KOPT-K1 (cell line): Measurements from ENCODE around the gene CDCA5.

Experiments used
- H3K27ac ChIP-seq: fragments of 200-600 bp; sonication (generic); 2 replicates; pipeline ENCODE4 v1.5.1; 2016; ENCODE audit warnings: antibody characterized with exemption, mild to moderate bottlenecking, low read depth, low read length; ENCODE audit not compliant: poor library complexity, severe bottlenecking
- H3K36me3 ChIP-seq: fragments of 200-600 bp; sonication (generic); 2 replicates; pipeline ENCODE4 v1.5.1; 2017; ENCODE audit warnings: antibody characterized with exemption, mild to moderate bottlenecking, low read length, moderate library complexity; ENCODE audit not compliant: insufficient read depth
- H3K9me3 ChIP-seq: fragments of 200-600 bp; sonication (generic); 2 replicates; pipeline ENCODE4 v1.5.1; 2017; ENCODE audit warnings: antibody characterized with exemption, low read length, mild to moderate bottlenecking; ENCODE audit not compliant: insufficient read depth, poor library complexity, severe bottlenecking

CDCA5 gene

DNA sequence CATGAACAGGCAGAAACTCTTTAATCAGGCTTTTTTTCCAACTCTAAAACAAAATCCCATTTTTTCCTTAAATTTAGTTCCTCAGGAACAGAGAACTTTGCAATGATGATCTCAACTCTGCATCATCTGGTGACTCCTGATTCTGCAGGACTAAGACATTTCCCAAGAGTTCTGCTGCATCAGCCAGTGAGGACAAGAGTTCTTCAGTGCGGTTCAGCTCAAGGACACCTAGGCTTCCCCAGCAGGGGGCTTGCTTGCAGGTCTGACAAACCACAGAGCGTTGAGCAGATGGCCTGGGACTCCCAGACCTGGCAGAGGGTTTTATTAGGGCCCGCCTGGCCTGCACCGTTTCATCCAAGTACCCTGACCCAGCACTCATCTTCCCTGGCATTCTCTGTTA, 6.4 kb downstream of the CDCA5 start:
- H3K36me3 ChIP-seq, result peaks cover 74% of the 10 kb centered on the region
- H3K27ac ChIP-seq, result no peak overlapping the region
- no peaks in the 10 kb centered on the region for H3K9me3 ChIP-seq

DNA sequence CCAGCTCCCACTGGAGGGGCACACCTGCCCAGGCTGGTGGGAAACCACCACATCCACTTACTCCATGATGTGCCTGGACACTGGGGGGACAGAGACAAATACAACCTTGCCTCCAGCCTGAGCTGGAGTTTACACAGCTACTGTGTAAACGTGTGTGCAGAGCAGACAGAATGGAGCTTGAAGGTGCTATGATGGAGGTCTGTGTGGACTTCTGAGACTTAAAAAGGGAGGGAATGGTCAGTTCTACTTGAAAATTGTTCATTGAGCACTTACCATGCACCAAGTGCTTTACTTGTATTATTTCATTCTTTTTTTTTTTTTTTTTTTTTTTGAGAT, 11.2 kb downstream of the CDCA5 start:
- Histone ChIP-seq H3K9me3 (no peaks in the 10 kb centered on the region), H3K36me3 (peaks cover 26% of the 10 kb centered on the region), H3K27ac (no peak overlapping the region)

DNA sequence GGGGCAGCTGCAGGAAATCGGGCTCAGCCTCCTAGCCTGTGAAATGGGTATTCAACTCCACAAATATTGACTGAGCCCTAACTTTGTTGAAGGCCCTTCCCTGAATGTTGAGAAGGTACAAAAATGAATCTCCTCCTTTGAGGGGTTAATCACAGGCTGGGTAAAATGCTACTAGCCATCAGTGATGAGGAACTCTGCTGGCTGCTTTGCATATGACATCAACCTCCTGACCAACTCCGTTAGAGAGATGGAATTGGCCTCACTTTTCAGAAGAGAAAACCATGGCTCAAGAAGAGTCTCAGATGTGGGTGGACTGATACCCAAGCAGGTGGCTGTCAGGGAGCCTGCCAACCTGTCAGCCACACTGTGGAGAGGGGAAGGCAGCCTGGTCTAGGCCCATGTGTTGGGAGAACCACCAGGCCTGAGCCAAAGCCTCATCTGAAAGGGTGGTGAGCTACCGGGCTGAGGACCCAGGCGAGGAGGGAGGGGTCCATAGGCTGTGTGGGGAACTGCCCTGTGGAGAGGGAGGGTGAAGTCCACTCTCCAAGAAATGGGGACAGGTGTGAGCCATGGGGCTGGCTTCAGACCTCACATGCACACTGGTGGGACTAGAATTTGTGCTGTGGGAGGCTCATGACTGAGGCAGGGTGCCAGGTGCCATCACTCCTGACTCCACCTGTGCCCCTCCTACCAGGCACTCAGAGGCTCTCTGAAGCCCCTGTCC, 11.8 kb downstream of the CDCA5 start:
- Histone ChIP-seq H3K9me3 (no peaks in the 10 kb centered on the region), H3K36me3 (peaks cover 21% of the 10 kb centered on the region), H3K27ac (no peak overlapping the region)

DNA sequence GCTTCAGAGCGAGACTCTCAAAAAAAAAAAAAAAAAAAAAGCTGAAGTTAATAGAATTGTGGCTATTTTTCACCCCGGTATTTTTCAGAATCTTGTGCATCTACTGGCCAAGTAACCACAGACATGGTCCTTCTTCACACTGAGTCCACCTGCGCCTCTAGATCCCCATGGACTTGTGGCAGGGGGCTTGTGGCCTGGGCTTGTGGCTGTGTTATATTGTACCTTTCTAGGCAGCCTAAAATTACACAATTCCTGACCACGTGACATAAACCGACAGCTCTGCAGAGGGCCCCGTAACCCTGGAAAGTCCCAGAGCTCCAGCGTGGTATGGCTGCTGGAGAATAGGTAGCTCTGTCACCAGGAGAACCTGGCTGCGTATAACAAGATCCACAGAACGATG, 14.6 kb downstream of the CDCA5 start:
- H3K36me3 ChIP-seq, result no peaks in the 10 kb centered on the region
- H3K27ac ChIP-seq, result no peak overlapping the region
- H3K9me3 ChIP-seq, result no peaks in the 10 kb centered on the region

DNA sequence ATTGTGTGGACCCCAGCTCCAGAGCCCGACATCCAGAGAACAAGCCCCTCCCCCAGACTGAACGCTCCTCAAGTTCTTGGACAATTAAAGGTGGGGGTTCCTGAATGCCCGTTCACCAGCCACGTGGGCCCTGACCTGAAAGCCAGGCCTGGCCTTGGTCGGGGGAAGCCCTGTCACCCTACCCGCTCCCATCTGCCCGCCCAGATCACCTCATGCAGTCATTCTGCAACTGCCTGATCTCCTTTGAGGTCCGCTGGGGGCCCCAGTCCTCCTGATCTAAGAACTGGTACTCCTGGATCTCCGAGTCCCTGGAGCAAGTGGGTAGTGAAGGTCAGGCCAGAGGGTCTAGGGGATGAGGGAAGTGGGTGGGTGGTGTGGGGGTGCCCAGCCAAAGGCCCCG, 16.4 kb downstream of the CDCA5 start:
- H3K9me3 ChIP-seq, result no peaks in the 10 kb centered on the region
- H3K36me3 ChIP-seq, result no peaks in the 10 kb centered on the region
- H3K27ac ChIP-seq, result no peak overlapping the region

DNA sequence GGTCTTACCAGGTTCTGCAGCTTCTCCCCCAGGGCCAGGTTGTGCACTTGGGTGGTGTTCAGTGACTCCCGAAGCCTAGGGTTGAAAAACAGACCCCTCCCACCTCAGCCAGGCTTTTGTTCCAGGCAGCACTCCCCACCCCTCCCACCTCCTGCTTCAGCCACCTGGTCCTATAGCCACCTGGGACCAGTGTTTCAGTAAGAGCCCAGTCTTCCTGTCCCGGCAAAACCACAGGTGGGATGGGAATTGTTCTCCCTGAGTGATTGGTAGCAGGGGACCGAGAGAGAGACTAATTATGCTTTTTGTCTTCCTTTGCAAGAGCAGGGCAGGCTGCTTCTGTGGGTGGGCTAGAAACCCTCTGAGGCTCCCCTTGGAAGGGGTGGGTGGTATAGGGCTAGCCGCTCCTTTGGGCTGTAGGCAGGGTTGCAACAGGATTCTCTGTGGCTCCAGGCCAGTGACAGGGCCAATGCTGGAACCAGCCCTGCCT, 17.0 kb downstream of the CDCA5 start:
- Histone ChIP-seq H3K36me3 (no peaks in the 10 kb centered on the region), H3K9me3 (no peaks in the 10 kb centered on the region), H3K27ac (no peak overlapping the region)

DNA sequence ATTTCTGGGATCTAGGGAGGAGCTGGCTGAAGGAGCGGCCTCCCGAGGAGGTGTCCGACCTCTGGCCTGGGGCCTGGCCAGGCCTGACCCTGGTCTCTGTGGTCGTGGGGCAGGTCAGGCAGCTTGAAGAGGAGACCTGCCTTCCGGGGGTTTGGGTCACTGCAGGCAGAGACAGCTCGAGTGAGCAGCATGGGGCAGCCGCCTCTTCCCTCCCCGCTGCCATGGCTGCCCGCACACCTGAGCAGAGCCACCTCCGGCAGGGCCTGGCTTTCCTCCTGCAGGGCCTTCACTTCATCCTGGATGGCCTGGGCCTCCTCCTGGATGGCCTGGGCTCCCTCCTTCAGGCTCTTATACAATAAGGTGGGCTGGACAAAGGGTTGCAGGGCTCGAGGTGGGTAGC, 17.5 kb downstream of the CDCA5 start:
- no peaks in the 10 kb centered on the region for H3K36me3 ChIP-seq

DNA sequence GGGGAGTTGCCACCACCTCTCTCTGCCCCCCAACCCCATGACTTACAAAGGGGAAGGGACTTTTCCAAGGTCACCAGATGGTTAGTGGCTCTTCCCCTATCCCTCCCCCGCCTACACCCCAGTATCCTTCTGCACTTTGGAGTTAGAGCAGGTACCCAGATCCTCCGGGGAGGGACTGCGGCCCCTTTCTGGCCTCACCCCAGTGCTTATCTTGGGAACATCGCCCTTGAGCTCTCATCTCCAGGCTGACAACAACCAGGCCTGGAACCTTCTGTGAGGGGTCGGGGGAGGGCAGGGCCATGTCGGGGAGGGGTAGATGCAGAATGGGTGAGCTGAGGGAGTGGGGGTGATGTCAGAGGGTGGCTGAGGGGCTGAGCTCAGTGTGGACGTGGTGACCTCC, 18.0 kb downstream of the CDCA5 start:
- Histone ChIP-seq H3K36me3 (no peaks in the 10 kb centered on the region), H3K27ac (no peak overlapping the region), H3K9me3 (no peaks in the 10 kb centered on the region)

More for the DNA sequence above, 17.5 kb downstream of the CDCA5 start:
- Histone ChIP-seq H3K9me3 (no peaks in the 10 kb centered on the region), H3K27ac (no peak overlapping the region)

DNA sequence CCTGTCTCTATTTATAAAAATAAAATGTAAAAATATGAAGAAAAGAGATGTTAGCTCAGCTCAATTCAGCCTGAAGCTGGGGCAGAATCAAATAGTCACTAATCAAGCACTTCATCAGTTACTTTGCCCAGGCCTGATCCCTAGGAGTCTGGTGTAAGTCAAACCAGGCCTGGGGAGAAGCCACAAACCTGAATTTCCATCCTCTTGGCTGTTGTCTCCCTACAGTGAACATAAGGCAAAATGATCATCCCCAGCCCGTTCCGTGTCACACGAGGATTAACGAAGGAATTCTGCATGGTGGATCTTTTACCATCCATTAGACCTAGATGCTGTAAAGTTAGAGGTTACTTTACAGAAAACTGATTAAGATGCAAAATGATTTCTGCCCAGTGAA, 19.0 kb downstream of the CDCA5 start:
- Histone ChIP-seq H3K27ac (no peak overlapping the region), H3K9me3 (no peaks in the 10 kb centered on the region), H3K36me3 (no peaks in the 10 kb centered on the region)

DNA sequence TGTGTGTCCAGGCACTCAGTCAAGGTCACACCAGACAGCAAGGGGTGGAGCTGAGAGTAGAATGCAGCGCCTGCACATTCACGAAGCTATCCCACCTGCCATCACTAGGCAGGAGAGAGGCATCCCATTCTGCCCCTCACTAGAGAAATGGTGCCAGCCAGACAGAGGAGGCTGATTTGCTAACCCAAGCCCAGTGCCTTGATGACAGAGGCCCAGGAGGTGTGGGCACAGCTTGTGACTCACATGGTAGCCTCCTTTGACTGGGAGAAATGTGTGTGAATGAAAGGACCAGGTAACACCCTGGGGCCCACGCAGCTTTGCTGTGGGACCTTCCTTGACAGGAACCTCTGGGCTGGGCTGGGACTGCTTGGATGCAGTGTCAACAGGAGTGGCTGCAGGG, 20.3 kb downstream of the CDCA5 start:
- no peaks in the 10 kb centered on the region for H3K36me3 ChIP-seq
- no peak overlapping the region for H3K27ac ChIP-seq

DNA sequence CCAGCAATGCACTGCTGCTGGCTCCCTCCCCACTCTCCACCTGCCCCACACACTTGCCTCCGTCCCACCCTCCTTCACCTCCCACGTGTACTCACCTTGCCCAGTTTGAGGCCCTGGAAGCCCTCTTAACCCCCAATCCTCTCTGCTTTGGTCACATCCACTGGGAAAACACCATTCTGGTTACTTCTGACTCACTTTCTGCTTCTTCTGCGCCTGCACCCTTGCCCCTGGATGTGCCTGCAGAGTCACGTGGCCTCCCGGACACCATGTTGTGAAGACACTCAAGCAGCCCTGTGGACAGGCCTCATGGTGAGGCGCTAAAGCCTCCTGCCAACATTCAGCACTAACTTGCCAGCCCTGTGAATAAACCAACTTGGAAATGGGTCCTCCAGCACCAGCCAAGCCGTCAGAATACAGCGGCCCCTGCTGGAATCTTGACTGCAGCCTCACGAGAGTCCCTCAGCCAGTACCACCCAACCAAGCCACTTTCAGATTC, 22.9 kb downstream of the CDCA5 start:
- Histone ChIP-seq H3K9me3 (no peaks in the 10 kb centered on the region), H3K36me3 (no peaks in the 10 kb centered on the region), H3K27ac (no peak overlapping the region)

More for the DNA sequence above, 20.3 kb downstream of the CDCA5 start:
- no peaks in the 10 kb centered on the region for H3K9me3 ChIP-seq

DNA sequence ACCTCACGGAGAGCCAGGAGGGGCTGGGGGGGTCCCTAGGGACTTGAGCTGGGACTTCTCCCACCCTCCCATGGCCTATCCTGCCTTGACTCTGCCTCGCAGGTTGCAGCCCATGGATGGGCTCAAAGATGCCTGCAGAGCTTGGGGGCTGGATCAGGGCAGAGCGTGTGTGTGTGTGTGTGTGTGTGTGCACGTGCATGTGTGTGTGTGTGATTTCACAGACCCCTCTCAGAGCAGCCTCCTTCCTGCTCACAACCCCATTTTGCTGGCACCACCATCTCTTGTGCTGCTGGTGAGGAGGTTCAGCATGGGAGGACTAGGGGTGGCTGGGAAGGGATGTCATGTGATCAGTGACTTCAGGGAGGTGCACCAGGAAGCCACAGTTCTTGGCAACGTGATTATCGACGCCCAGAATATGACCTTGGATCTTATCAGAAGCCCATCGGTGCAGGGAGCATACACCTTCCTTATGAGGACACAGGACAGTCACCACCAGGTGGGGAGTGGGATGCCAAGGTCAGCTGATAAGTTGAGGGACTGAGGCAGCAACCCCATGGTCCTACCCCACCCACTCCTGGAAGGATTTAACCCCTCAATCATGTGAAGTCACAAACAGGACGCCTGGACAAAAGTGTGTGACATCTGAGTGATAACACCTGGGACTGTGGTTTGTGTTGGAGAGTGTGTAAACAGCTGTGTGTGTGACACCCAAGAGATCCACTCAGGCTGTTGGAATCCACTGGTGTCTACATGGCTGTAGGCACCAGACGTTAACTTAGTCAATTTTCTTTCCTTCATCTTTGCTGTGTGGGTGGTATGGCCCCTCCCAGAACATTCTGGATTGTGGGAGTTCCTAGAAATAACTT, 23.6 kb downstream of the CDCA5 start:
- no peaks in the 10 kb centered on the region for H3K36me3 ChIP-seq
- H3K9me3 ChIP-seq, result no peaks in the 10 kb centered on the region
- H3K27ac ChIP-seq, result no peak overlapping the region

DNA sequence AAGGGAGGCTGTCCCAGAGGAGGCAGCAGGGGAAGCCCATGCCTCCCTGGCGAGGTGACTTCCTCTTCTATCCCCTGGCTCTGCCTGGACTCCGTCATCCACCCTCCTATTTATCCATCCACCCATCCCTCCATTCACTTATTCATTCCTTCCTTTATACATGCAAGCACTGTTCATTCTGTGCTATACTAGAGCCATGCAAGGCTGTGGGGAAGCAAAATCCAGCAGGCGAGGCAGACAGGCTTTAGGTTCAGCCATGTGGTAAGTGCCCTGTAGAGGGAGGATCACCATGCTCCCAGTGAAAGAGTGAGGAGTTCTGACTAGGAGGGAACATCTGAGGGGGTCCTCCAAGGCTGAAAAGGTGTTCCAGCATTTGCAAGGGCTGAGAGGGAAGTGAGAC, 24.3 kb downstream of the CDCA5 start:
- Histone ChIP-seq H3K27ac (no peak overlapping the region), H3K36me3 (no peaks in the 10 kb centered on the region), H3K9me3 (no peaks in the 10 kb centered on the region)

DNA sequence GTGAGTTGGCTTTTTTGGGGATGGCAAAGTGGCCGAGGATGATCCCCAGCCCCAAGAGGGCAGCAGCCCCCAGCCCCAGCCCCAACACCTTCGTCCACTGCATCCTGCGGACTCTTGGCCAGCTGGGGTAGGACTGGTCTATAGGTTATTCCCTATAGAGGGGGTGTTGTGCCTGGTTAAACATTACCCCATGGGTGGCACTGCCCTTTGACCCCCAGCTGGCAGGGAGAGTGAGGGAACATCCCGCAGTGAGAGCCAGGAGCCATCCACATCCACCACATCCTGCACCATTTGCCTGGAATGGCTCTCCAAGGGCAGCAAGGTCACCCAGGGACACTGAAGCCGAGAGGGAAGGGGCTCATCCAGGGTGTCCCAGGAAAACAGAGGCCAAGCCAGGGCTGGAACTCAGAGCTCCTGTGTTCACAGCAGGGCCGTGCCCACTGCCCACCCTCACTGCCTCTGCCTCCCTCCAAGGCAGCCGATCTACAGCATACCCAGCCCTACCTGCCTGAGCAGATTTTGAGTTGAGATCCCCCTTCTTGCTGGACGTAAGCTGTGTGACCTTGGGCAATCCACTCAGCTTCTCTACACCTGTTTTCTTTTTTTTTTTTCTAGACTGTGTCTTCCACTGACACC, 25.3 kb downstream of the CDCA5 start, which contains the start of gene NAALADL1:
NAALADL1 (minus strand) TSS at position 135 of the 636 bp plus-strand sequence; CDS start at position 103, 32 bp downstream.
- H3K9me3 ChIP-seq, result no peaks in the 10 kb centered on the region
- no peak within 1 kb of the TSS for H3K27ac ChIP-seq
- no peaks in the 10 kb centered on the region for H3K36me3 ChIP-seq

DNA sequence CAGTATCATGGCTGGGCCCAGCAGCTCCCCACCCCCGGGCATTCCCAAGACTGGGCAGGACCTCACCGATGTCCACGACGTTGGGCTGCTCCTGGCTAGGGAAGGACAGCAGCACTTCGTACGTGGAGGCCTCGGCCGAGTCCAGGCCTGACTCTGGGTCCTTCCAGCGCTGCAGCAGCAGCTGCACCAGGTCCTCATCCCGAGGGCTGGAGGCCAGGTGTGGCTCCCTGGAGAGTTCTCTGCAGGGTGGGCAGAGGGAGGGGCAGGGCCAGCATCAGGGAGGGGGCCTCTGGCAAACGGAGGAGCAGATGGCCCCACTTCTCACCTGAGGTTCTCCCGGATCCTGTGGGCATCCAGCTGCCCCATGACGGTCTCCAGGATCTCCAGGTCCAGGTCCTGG, 25.8 kb downstream of the CDCA5 start:
- no peak overlapping the region for H3K27ac ChIP-seq
- H3K9me3 ChIP-seq, result no peaks in the 10 kb centered on the region
- no peaks in the 10 kb centered on the region for H3K36me3 ChIP-seq
